H9 (cell line): Measurements from ENCODE around the gene NFKB1. TPM values are rescaled to one million over a fixed set of nuclear protein-coding genes. Genes with fewer than 3 reads are reported as not detected.

Experiments
- DNase-seq: peaks from one replicate; pipeline ENCODE4 v3.0.0-alpha.2; 2017
- H2AFZ ChIP-seq: one replicate; pipeline ENCODE4 v1.6.1; 2013; ENCODE audit warnings: mild to moderate bottlenecking, low read length, control low read depth, moderate library complexity
- H2AK5ac ChIP-seq: 2 replicates; pipeline ENCODE4 v1.6.1; 2013; ENCODE audit warnings: low read length, control low read depth, mixed read lengths; ENCODE audit not compliant: insufficient read length
- H2BK120ac ChIP-seq: one replicate; pipeline ENCODE4 v1.6.1; 2013; ENCODE audit warnings: low read depth, mild to moderate bottlenecking, low read length, control low read depth, inconsistent platforms; ENCODE audit not compliant: poor library complexity, severe bottlenecking
- H2BK12ac ChIP-seq: 2 replicates; pipeline ENCODE4 v1.6.1; 2013; ENCODE audit warnings: low read length, control low read depth, mixed read lengths, low read depth; ENCODE audit not compliant: insufficient read length
- H2BK15ac ChIP-seq: 2 replicates; pipeline ENCODE4 v1.6.1; 2013; ENCODE audit warnings: low read depth, low read length, control low read depth
- H2BK20ac ChIP-seq: one replicate; pipeline ENCODE4 v1.6.1; 2013; ENCODE audit warnings: low read depth, mild to moderate bottlenecking, low read length, control low read depth, inconsistent platforms; ENCODE audit not compliant: poor library complexity, severe bottlenecking
- H2BK5ac ChIP-seq: 2 replicates; pipeline ENCODE4 v1.6.1; 2013; ENCODE audit warnings: low read length, control low read depth, mixed read lengths; ENCODE audit not compliant: insufficient read length
- H3K14ac ChIP-seq: 2 replicates; pipeline ENCODE4 v1.6.1; 2013; ENCODE audit warnings: low read length, control low read depth; ENCODE audit not compliant: insufficient read depth
- H3K18ac ChIP-seq: 2 replicates; pipeline ENCODE4 v1.6.1; 2013; ENCODE audit warnings: low read depth, mild to moderate bottlenecking, mixed read lengths, low read length, control low read depth; ENCODE audit not compliant: insufficient read length
- H3K23ac ChIP-seq: 2 replicates; pipeline ENCODE4 v1.6.1; 2013; ENCODE audit warnings: low read length, control low read depth, mixed read lengths, low read depth; ENCODE audit not compliant: insufficient read length
- H3K23me2 ChIP-seq: 2 replicates; pipeline ENCODE4 v1.6.1; 2013; ENCODE audit warnings: low read depth, mild to moderate bottlenecking, mixed read lengths, low read length, control low read depth; ENCODE audit not compliant: insufficient read length, poor library complexity, severe bottlenecking
- H3K27ac ChIP-seq: 2 replicates; pipeline ENCODE4 v1.5.1; 2013; ENCODE audit warnings: low read length, control low read depth, mixed read lengths, low read depth; ENCODE audit not compliant: insufficient read length
- H3K27me3 ChIP-seq: 2 replicates; pipeline ENCODE4 v1.6.1; 2013; ENCODE audit warnings: low read length, control low read depth, inconsistent platforms; ENCODE audit not compliant: insufficient read depth
- H3K4ac ChIP-seq: 2 replicates; pipeline ENCODE4 v1.6.1; 2013; ENCODE audit warnings: low read depth, mild to moderate bottlenecking, control low read depth, inconsistent platforms, low read length, moderate library complexity
- H3K4me1 ChIP-seq: 2 replicates; pipeline ENCODE4 v1.6.1; 2013; ENCODE audit warnings: low read length, control low read depth, inconsistent platforms; ENCODE audit not compliant: insufficient read depth
- H3K4me2 ChIP-seq: 2 replicates; pipeline ENCODE4 v1.6.1; 2013; ENCODE audit warnings: low read length, control low read depth, mixed read lengths; ENCODE audit not compliant: insufficient read length, insufficient read depth
- H3K56ac ChIP-seq: 2 replicates; pipeline ENCODE4 v1.6.1; 2013; ENCODE audit warnings: low read depth, mild to moderate bottlenecking, mixed read lengths, low read length, control low read depth; ENCODE audit not compliant: insufficient read length
- H3K79me1 ChIP-seq: 2 replicates; pipeline ENCODE4 v1.6.1; 2013; ENCODE audit warnings: low read depth, mild to moderate bottlenecking, moderate library complexity, low read length, control low read depth, inconsistent platforms; ENCODE audit not compliant: insufficient read depth, poor library complexity, severe bottlenecking
- H3K79me2 ChIP-seq: 2 replicates; pipeline ENCODE4 v1.6.1; 2013; ENCODE audit warnings: low read length, control low read depth, inconsistent platforms; ENCODE audit not compliant: insufficient read depth
- H3K9ac ChIP-seq: 2 replicates; pipeline ENCODE4 v1.6.1; 2013; ENCODE audit warnings: low read length, control low read depth, mixed read lengths; ENCODE audit not compliant: insufficient read length; ENCODE audit errors: extremely low read depth
- H3K9me3 ChIP-seq: one replicate; pipeline ENCODE4 v1.6.1; 2013; ENCODE audit warnings: low read depth, low read length, inconsistent platforms; ENCODE audit not compliant: control insufficient read depth
- H3T11ph ChIP-seq: one replicate; pipeline ENCODE4 v1.6.1; 2013; ENCODE audit warnings: mild to moderate bottlenecking, low read length, control low read depth, inconsistent platforms
- H4K20me1 ChIP-seq: one replicate; pipeline ENCODE4 v1.6.1; 2013; ENCODE audit not compliant: control insufficient read depth, insufficient read length, insufficient read depth
- H4K5ac ChIP-seq: 2 replicates; pipeline ENCODE4 v1.6.1; 2013; ENCODE audit warnings: low read depth, mild to moderate bottlenecking, mixed read lengths, low read length, control low read depth; ENCODE audit not compliant: insufficient read length
- H4K8ac ChIP-seq: replicated peaks from 2 replicates; pipeline ENCODE4 v1.6.1; 2013; ENCODE audit warnings: low read length, control low read depth, mixed read lengths, low read depth; ENCODE audit not compliant: insufficient read length
- H4K91ac ChIP-seq: 2 replicates; pipeline ENCODE4 v1.6.1; 2013; ENCODE audit warnings: low read depth, mild to moderate bottlenecking, moderate library complexity, mixed read lengths, low read length, control low read depth; ENCODE audit not compliant: insufficient read length
- H3K27ac Mint-ChIP-seq, 3 experiments: 2 replicates in 2 of 3; 3 replicates in 1 of 3; pipeline ENCODE4 v1.8.0; 2020 to 2021; ENCODE audit warnings: mixed read lengths in 3 of 3, mild to moderate bottlenecking in 1 of 3, moderate library complexity in 1 of 3
- H3K27me3 Mint-ChIP-seq: 2 replicates; pipeline ENCODE4 v1.8.0; 2021; ENCODE audit warnings: low read depth, mild to moderate bottlenecking, moderate library complexity, mixed read lengths
- H3K36me3 Mint-ChIP-seq, 3 experiments: 2 replicates in 2 of 3; 3 replicates in 1 of 3; pipeline ENCODE4 v1.8.0; 2020 to 2021; ENCODE audit warnings: low read depth in 3 of 3, mixed read lengths in 3 of 3; ENCODE audit not compliant: insufficient read depth in 1 of 3
- H3K4me1 Mint-ChIP-seq, 2 experiments: 2 replicates each; pipeline ENCODE4 v1.8.0; 2020; ENCODE audit warnings: mixed read lengths in 2 of 2
- H3K4me3 Mint-ChIP-seq, 2 experiments: 2 replicates in 1 of 2; 3 replicates in 1 of 2; pipeline ENCODE4 v1.8.0; 2020 to 2021; ENCODE audit warnings: mild to moderate bottlenecking in 2 of 2, mixed read lengths in 2 of 2, moderate library complexity in 1 of 2
- H3K9me3 Mint-ChIP-seq, 2 experiments: 2 replicates in 1 of 2; 3 replicates in 1 of 2; pipeline ENCODE4 v1.8.0; 2020; ENCODE audit warnings: mild to moderate bottlenecking in 2 of 2, mixed read lengths in 2 of 2, moderate library complexity in 1 of 2
- WGBS: extraction: QIAGEN DNeasy Blood & Tissue Kit; methylation state at CpG from one replicate; pipeline ENCODE4 v1.1.7; 2013; ENCODE audit warnings: missing lambda C conversion rate, low lambda C conversion rate, mixed read lengths; ENCODE audit not compliant: insufficient read length; ENCODE audit errors: extremely low coverage; 5-methylcytosine and 5-hydroxymethylcytosine counted together
- total RNA-seq: library from RNA; stranded (reverse); gene quantifications from 2 replicates; pipeline ENCODE4 v1.2.1, GENCODE V29; 2021
- TF ChIP-seq, protein P1 (sequence below): fragments of 200-600 bp; sonication (generic); conservative IDR thresholded peaks from 3 replicates; pipeline ENCODE4 v1.8.0; 2021; ENCODE audit warnings: antibody characterized with exemption, mild to moderate bottlenecking

The NFKB1 gene
- total RNA-seq, 1 experiment from 2014 or later, result 5.7 TPM

DNA sequence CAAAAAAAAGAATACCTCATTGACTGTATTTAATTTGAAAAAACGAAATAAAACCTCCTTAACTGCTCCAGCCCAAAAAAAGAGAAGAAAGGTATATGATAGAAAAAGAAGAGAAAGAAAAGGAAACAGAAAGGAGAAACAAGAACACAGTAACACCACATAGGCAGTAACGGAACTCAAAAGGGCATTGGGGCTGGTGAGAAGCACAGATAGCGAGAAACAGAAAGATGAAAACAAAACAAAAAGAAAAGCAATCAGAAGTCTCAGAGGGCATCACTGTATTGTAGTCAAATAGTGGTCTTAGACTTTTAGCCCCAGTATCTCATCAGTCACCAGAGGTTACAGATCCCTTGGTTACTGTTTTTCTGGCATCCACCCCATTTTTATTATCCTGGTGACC is 88.6 kb downstream of the NFKB1 start:
- TF ChIP-seq, protein P1, sequence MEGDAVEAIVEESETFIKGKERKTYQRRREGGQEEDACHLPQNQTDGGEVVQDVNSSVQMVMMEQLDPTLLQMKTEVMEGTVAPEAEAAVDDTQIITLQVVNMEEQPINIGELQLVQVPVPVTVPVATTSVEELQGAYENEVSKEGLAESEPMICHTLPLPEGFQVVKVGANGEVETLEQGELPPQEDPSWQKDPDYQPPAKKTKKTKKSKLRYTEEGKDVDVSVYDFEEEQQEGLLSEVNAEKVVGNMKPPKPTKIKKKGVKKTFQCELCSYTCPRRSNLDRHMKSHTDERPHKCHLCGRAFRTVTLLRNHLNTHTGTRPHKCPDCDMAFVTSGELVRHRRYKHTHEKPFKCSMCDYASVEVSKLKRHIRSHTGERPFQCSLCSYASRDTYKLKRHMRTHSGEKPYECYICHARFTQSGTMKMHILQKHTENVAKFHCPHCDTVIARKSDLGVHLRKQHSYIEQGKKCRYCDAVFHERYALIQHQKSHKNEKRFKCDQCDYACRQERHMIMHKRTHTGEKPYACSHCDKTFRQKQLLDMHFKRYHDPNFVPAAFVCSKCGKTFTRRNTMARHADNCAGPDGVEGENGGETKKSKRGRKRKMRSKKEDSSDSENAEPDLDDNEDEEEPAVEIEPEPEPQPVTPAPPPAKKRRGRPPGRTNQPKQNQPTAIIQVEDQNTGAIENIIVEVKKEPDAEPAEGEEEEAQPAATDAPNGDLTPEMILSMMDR, result no peak
- Histone ChIP-seq H3K14ac (no peak overlapping the region), H3K23ac (no peak overlapping the region), H3K79me1 (no peaks in the 10 kb centered on the region), H3K18ac (no peak overlapping the region), H3K56ac (no peak overlapping the region), H3K9me3 (no peaks in the 10 kb centered on the region), H4K5ac (no peak overlapping the region), H4K91ac (no peak overlapping the region), H3K27me3 (no peaks in the 10 kb centered on the region), H3T11ph (no peak overlapping the region), H3K4me1 (no peaks in the 10 kb centered on the region), H3K27ac (no peak overlapping the region), H3K4ac (no peak overlapping the region), H3K4me2 (no peak overlapping the region), H2BK120ac (no peak overlapping the region), H2BK15ac (no peak overlapping the region), H4K20me1 (no peaks in the 10 kb centered on the region), H3K9ac (no peak overlapping the region), H2BK5ac (no peak overlapping the region), H3K79me2 (no peaks in the 10 kb centered on the region), H3K23me2 (no peaks in the 10 kb centered on the region), H4K8ac (no peak overlapping the region), H2BK12ac (no peak overlapping the region), H2AFZ (no peak overlapping the region), H2AK5ac (no peak overlapping the region), H2BK20ac (no peak overlapping the region)
- WGBS, result no CpG with 5 or more reads among the region's 3 CpGs
- Mint-ChIP-seq H3K36me3 (peaks cover 0 to 4% (median 2%) of the 10 kb centered on the region in 3 experiments; a peak in 3 of 7 replicates), H3K27me3 (no peaks in the 10 kb centered on the region), H3K27ac (no peak overlapping the region), H3K9me3 (peaks cover 3% of the 10 kb centered on the region in 2 experiments; a peak in 3 of 5 replicates), H3K4me3 (no peak overlapping the region), H3K4me1 (no peaks in the 10 kb centered on the region)
- DNase-seq, result no peak
